ENCODE measurements around the gene GABRD. TPM values are rescaled to one million over a fixed set of nuclear protein-coding genes. Genes with fewer than 3 reads are reported as not detected.

Gene GABRD
- total and polyA plus RNA-seq, 2 donors from 2014 or later, result 0.63 to 1.1 TPM

DNA sequence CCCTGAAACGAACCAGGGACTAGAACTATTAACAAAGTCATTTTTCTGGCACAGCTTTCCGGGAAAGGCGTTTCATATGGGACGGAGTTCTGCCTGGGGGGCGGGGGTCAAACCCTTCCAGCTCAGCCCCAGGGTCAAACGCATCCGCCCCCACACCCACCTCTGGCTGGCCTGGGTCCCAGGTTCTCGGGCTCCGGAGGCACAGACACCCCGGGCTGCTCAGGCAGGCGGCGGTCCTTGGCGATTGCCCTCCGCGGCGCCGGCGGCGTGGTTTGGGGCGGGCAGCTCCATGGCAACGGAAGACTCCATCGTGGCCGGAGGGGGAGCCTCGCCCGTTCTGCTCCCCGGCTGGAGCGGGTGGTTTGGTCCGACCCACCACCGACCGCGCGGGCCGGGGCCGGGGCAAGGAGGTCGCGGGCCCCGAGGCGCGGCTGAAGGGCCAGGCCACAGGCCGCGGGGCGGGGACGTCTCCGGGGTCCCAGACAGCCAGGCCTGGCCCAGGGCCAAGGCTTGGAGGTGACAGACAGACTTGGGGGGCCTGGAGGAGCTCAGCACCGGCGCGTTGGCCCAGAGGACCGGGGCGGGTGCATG lies 15.5 kb upstream of the GABRD start, which contains the start of gene CFAP74:
Gene CFAP74, minus strand, starts transcription at position 246 of the 591 bp plus-strand sequence. CDS start 12,830 bp downstream, outside the sequence.
- DNase-seq, result peak in 4 of 5 donors; percentile 82 to 87 (median 82)
- Histone ChIP-seq H3K27ac (ENCODE audit: low read depth in 2 of 2, low read length in 2 of 2) (no peak within 1 kb of the TSS), H3K36me3 (ENCODE audit: control insufficient read depth in 2 of 3, insufficient read depth in 3 of 3, low read length in 3 of 3) (no peaks in the 10 kb centered on the region), H3K27me3 (ENCODE audit: control insufficient read depth, insufficient read depth, low read length) (no peaks in the 10 kb centered on the region), H3K9ac (ENCODE audit: low read length in 3 of 3) (no peak within 1 kb of the TSS), H3K9me3 (ENCODE audit: control insufficient read depth in 2 of 3, insufficient read depth in 1 of 3, low read length in 3 of 3) (no peaks in the 10 kb centered on the region), H3K4me1 (ENCODE audit: control insufficient read depth in 2 of 3, insufficient read depth in 2 of 3, low read depth in 1 of 3, low read length in 3 of 3) (no peaks in the 10 kb centered on the region), H3K4me3 (ENCODE audit: low read length in 3 of 3) (no peak within 1 kb of the TSS)
- intact Hi-C loops (cut with DNase I), result no loop called here
- no peak for FAIRE-seq
- TF ChIP-seq, protein P1, sequence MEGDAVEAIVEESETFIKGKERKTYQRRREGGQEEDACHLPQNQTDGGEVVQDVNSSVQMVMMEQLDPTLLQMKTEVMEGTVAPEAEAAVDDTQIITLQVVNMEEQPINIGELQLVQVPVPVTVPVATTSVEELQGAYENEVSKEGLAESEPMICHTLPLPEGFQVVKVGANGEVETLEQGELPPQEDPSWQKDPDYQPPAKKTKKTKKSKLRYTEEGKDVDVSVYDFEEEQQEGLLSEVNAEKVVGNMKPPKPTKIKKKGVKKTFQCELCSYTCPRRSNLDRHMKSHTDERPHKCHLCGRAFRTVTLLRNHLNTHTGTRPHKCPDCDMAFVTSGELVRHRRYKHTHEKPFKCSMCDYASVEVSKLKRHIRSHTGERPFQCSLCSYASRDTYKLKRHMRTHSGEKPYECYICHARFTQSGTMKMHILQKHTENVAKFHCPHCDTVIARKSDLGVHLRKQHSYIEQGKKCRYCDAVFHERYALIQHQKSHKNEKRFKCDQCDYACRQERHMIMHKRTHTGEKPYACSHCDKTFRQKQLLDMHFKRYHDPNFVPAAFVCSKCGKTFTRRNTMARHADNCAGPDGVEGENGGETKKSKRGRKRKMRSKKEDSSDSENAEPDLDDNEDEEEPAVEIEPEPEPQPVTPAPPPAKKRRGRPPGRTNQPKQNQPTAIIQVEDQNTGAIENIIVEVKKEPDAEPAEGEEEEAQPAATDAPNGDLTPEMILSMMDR (IDR thresholded peaks at IDR 0.05; ENCODE audit: borderline replicate concordance, extremely low read depth, insufficient read depth), result no peak

DNA sequence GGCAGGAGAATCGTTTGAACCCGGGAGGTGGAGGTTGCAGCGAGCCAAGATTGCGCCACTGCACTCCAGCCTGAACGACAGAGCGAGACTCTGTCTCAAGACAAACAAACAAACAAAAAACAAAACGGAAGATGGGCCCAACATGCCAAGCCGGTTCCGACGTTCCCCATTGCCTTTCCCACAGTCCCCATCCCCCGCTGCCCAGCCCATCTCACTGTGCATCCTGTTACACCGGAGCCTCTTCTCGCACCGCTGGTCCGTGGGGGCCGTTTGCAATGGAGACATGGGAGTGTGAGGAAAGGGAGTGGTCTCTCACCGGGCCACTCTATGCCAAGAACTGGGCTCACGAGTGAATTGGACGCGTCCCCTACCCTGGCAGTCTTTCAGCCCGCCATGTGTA lies 14.3 kb upstream of the GABRD start:
- Histone ChIP-seq H3K4me1 (ENCODE audit: control insufficient read depth in 2 of 3, insufficient read depth in 2 of 3, low read depth in 1 of 3, low read length in 3 of 3) (no peaks in the 10 kb centered on the region), H3K4me3 (ENCODE audit: low read length in 3 of 3) (no peak overlapping the region), H3K9me3 (ENCODE audit: control insufficient read depth in 2 of 3, insufficient read depth in 1 of 3, low read length in 3 of 3) (no peaks in the 10 kb centered on the region), H3K27ac (ENCODE audit: low read depth in 2 of 2, low read length in 2 of 2) (no peak overlapping the region), H3K9ac (ENCODE audit: low read length in 3 of 3) (no peak overlapping the region), H3K36me3 (ENCODE audit: control insufficient read depth in 2 of 3, insufficient read depth in 3 of 3, low read length in 3 of 3) (no peaks in the 10 kb centered on the region), H3K27me3 (ENCODE audit: control insufficient read depth, insufficient read depth, low read length) (no peaks in the 10 kb centered on the region)
- FAIRE-seq (no peak), DNase-seq (peak in 1 of 5 donors; percentile 13)
- intact Hi-C loops (cut with DNase I), result no loop called here
- TF ChIP-seq, protein P1 (IDR thresholded peaks at IDR 0.05; ENCODE audit: borderline replicate concordance, extremely low read depth, insufficient read depth), result no peak

DNA sequence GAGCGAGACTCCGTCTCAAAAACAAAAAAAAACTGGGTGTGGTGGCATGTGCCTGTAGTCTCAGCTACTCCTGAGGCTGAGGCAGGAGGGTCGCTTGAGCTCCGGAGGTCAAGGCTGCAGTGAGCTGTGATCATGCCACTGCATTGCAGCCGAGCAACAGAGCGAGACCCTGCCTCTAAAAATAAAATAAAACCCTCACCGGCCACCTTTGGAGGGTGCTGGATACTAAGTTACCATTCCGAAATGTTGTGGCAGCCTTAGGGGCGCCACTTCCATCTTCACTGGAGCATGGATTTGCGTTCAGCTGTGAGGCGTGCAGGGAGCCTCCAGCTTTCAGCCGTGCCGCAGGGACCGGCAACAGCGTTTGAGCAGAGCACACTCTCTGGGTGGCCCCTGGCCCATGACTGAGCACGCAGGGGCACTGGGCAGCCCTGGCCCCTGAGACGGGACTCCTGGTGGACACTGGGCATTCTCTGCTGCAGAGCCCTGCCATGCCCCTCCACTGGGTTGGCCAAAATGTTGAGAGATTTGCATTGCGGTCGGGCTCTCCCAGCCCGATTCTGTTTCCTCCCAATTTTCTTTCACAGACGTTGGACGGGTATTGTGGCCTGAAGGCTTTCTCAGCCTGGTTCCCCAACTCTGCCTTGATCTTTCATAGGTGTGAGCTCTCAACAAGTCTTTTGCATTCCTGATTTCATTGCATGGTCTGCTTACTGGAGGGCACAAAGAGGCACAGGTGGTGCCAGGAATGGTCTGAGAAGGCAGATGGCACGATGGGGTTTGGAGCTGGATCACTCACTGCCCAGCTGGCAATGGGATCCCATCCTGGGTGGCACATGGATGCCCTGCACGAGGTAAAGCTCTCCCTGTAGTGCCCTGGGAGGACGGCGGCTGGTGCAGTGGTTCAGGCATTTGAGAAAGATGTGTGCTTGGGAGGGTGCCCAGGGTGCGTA lies 9.8 kb upstream of the GABRD start:
- DNase-seq, result peak in 4 of 5 donors; percentile 73 to 84 (median 78)
- FAIRE-seq, result no peak
- TF ChIP-seq, protein P1 (IDR thresholded peaks at IDR 0.05; ENCODE audit: borderline replicate concordance, extremely low read depth, insufficient read depth), result no peak
- no peak overlapping the region for H3K4me3 ChIP-seq (ENCODE audit: low read length in 3 of 3)
- no peaks in the 10 kb centered on the region for H3K4me1 ChIP-seq (ENCODE audit: control insufficient read depth in 2 of 3, insufficient read depth in 2 of 3, low read depth in 1 of 3, low read length in 3 of 3)
- H3K9ac ChIP-seq (ENCODE audit: low read length in 3 of 3), result no peak overlapping the region
- no peaks in the 10 kb centered on the region for H3K27me3 ChIP-seq (ENCODE audit: control insufficient read depth, insufficient read depth, low read length)
- H3K9me3 ChIP-seq (ENCODE audit: control insufficient read depth in 2 of 3, insufficient read depth in 1 of 3, low read length in 3 of 3), result no peaks in the 10 kb centered on the region
- no peak overlapping the region for H3K27ac ChIP-seq (ENCODE audit: low read depth in 2 of 2, low read length in 2 of 2)
- H3K36me3 ChIP-seq (ENCODE audit: control insufficient read depth in 2 of 3, insufficient read depth in 3 of 3, low read length in 3 of 3), result no peaks in the 10 kb centered on the region
- intact Hi-C loops (cut with DNase I), result no loop called here
